ENCODE data around the gene SLC25A19.

- no peak for TF ChIP-seq GATA2 (IDR thresholded peaks at IDR 0.05; ENCODE audit: low read depth, low read length)
- no peak for TF ChIP-seq GATA3 (IDR thresholded peaks at IDR 0.05; ENCODE audit: low read depth, low read length)
These were observed 29.0 kb upstream of the SLC25A19 start for GRCh38 chr17:75318211-75318610.

Measured in SH-SY5Y (cell line).